ENCODE data around the gene STK39.

STK39 gene

GRCh38 chr2:168157070-168157469 lies 90.3 kb downstream of the STK39 start:
- no peak for DNase-seq

DNA sequence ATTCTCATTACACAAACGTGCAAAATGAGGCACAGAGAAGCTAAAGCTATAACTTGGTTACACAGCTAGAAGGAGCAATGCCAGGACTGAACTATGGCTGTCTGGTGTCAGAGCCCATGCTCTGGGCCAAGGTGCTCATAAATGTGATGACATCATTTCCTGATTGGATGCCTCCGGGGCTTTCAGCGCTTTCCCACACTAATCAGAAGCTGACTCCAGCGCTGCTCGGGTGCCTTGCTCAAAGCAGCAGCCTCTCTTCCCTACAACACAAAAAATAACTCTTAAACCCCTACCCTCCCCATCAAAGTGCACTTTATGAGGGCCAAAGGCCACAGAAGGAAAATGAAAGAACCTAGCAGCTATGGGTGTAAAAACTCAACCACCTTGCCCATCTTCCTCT lies 90.7 kb downstream of the STK39 start:
- DNase-seq: no peak

DNA sequence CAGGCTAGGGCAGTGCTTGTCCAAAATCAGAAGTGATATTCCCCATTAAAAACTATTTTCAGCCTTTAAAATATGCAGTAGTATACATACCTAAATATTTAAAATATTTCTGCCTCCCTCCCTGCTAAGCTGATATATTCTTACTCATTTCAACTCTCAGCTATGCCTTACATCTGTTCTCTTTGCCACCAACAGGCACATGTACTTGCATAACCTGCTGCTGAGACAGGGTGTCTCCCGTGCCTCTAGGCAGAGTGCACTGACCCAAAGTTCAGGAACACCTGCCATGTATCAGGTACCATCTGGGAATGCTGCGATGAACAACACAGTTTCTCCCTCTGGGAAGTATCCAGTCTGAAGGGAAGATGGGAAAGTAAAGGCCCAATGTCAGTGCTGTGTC lies 91.7 kb downstream of the STK39 start:
- no peak for DNase-seq

- DNase-seq: no peak
These were observed 92.3 kb downstream of the STK39 start for GRCh38 chr2:168155046-168155445.

- no peak for DNase-seq
These were observed 94.4 kb downstream of the STK39 start for GRCh38 chr2:168152902-168153530.

DNA sequence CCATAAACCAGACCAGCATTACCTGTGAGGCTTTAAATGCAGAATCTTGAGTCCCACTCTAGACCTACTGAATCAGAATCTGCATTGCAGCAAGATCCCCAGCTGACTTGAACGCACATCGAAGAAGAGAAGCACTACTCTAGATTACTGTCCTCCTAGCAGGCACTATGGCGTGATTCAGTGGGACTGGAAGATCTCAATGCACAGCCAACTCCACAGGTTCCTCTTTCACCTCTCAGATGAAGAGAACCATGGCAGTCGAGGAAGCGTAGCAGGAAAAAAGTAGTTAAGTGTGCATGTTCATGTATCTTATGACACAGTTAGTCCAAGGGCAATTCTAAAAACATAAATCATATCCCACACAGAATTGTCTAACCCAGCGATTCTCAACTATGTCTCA lies 97.4 kb downstream of the STK39 start:
- DNase-seq: no peak

DNA sequence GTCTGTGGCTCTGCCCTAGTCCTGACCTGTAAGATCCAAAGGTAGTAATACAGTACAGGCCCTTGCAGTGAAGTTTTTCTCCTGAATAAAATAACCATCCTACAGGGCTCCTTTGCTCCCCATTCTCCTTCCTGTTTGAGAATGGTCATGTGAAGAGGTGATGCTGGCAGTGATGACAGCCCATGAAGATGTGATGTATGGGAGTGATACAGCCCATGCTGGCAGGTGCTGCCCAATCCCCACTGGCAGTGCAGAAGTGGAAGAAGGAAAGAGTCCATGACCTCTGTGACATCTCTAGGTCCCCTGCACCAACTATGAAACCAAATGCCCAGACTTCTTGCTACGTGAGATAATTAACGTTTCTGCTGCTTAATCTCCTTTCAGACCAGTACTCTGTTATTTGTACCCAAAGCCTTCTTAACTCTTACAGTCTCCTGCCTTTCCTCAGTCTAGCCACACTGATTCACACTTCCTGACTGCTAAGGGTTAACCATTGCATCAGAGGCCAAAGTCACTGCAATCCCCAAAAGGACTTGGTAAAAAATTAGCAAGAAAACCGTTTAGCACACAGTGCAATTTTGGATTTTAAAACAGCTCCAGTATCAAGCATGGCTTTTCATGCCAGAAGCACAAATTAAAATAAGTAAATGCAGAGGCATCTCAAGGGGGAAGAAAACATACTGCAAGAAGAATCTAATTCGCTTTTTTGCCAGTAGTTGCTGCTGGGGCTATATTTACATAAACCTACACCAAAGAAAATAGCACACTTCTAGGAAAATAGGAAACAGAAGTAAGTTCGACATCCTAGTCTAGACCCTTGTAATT lies 98.0 kb downstream of the STK39 start:
- DNase-seq: no peak

- DNase-seq: no peak
These were observed 99.3 kb downstream of the STK39 start for GRCh38 chr2:168147830-168148794.

- no peak for DNase-seq
These were observed 100.2 kb downstream of the STK39 start for GRCh38 chr2:168146892-168147810.

DNA sequence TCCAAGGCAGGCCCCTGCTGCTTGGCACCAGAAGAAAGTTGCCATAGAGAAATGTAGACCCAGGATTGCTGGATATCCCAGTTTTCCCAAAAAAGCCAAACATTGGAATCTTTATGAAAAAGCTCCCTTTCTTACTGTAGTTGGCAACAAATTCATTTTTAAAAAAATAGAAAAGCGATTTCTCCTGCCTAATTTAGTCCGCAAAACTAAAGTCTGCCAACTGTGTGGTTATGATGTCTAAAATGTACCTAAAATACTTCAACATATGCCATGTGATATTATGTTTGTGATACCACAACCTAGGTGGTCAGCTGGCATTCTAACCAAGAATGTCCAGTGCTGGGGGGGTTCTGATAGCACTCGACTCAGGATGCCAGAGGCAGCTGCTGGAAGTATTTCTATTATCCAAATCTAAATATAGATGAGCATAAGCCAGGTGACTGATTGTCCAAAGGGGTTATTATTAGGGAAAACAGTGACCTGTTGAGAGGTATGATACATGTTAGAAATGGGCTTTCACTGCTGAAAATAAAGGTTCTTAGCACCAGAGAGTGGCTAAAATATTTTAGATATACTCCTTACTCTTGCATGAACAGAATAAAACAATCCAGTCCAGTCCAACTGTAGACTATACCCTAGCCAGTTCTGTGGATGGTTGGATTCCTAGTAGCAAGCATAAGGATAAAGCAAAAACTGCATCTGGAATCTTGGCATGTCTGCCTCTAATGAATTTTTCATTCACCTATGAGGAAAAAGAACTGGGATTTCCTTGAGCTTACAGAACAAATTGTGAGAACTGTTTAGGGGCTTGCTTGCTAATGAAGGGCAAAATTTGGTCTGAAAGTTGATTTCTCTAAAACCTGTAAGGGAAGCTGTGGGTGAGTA lies 101.7 kb downstream of the STK39 start:
- no peak for DNase-seq

GRCh38 chr2:168145011-168145410 lies 102.4 kb downstream of the STK39 start:
- DNase-seq: no peak

- no peak for DNase-seq
These were observed 103.6 kb downstream of the STK39 start for GRCh38 chr2:168143813-168144212.

GRCh38 chr2:168140892-168141291 lies 106.5 kb downstream of the STK39 start:
- DNase-seq: no peak

DNA sequence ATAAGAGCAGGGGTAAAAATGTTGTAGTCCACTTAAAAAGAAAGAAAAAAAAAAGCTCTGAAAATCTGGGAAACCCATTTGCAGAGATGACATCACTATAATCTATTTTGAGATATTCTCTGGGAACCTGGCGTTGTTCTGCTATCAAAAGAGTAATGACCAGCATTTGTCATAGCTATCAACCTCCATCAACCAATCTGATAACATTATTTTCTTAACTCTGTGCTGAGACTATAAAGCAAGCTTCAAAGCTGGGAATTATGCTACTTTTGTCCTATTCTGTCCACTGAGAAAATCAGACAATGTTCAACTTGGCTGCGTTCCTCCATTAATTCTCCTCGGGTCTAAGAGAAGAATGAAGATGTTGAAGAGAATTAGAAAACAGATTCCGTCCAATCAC lies 107.5 kb downstream of the STK39 start:
- no peak for DNase-seq

GRCh38 chr2:168138901-168139300 lies 108.5 kb downstream of the STK39 start:
- DNase-seq: no peak

- DNase-seq: no peak
These were observed 109.0 kb downstream of the STK39 start for GRCh38 chr2:168138374-168138773.

- no peak for DNase-seq
These were observed 109.8 kb downstream of the STK39 start for GRCh38 chr2:168137510-168138180.

DNA sequence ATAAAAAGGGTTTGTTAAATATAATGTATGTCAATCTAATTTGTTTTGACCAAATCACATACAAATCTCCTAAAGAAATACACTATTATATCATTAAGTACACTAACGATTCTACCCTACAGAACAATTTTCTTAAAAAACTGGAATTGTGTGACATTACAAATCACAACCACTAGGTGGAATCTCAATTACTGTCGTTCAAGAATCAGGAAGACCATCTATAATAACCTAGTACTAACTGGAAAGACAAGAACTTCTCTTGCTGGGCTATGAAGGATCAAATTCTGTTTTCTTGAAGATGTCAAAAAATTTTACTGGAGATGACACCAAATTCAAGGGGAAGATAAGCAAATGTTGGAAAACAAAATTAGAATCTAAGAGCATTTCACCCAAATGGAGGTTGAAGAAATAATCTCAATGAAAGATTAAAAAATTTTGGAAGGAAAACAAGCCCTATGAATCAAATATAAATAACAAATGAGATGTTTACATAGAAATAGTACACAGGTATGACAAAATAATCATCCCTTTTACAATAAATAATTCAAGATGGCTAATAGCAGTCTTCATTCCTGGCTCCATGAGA lies 110.9 kb downstream of the STK39 start:
- DNase-seq: no peak

- DNase-seq: no peak
These were observed 111.8 kb downstream of the STK39 start for GRCh38 chr2:168135630-168136029.

DNA sequence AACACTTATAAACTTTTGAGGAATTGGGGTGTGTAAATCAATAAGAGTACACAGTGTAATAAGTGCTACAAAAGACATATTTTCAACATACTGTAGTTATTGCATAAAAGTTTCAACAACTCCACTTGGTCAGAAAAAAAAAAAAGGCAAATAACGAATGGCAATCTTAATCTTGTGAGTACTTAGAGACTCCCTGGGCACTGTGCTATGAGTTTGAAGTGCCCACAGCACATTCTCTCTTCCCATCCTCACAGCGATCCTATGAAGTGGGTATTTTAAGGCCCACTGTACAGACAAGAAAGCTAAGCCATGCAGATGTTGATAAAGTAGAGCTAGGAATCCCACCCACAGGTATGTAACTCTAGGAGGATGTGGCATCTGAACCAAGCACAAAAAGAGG lies 112.3 kb downstream of the STK39 start:
- DNase-seq: no peak
